Thymus (tissue), 11 donors: ENCODE results near the gene SLC41A3. TPM values are rescaled to one million over a fixed set of nuclear protein-coding genes. Genes with fewer than 3 reads are reported as not detected.
A peak's percentile ranks its signal among the peaks of the same experiment; 100 is the strongest.

Source experiments
- DNase-seq, 9 donors: peaks; one replicate each; pipeline ENCODE4 v3.0.0-alpha.2; 2013; ENCODE audit warnings: low spot score in 9 of 9, low read depth in 6 of 9, missing footprints in 1 of 9
- H3K27ac ChIP-seq, 2 donors: one replicate each; pipeline ENCODE4 v1.5.1; 2013; ENCODE audit warnings: control low read depth in 1 of 2, low read depth in 1 of 2, low read length in 1 of 2, mild to moderate bottlenecking in 1 of 2, moderate library complexity in 1 of 2
- H3K27me3 ChIP-seq, 2 donors: one replicate each; pipeline ENCODE4 v1.5.1; 2013; ENCODE audit warnings: low read length in 1 of 2; ENCODE audit not compliant: control insufficient read depth in 2 of 2, insufficient read depth in 1 of 2
- H3K36me3 ChIP-seq, 2 donors: one replicate each; pipeline ENCODE4 v1.5.1; 2013; ENCODE audit warnings: low read length in 1 of 2, mild to moderate bottlenecking in 1 of 2, moderate library complexity in 1 of 2; ENCODE audit not compliant: control insufficient read depth in 2 of 2, insufficient read depth in 2 of 2
- H3K4me1 ChIP-seq, 2 donors: one replicate each; pipeline ENCODE4 v1.5.1; 2013; ENCODE audit warnings: low read length in 2 of 2; ENCODE audit not compliant: control insufficient read depth in 2 of 2, insufficient read depth in 2 of 2
- H3K4me3 ChIP-seq, 2 donors: one replicate each; pipeline ENCODE4 v1.5.1; 2013; ENCODE audit warnings: low read length in 2 of 2, control low read depth in 1 of 2, mild to moderate bottlenecking in 1 of 2
- H3K9me3 ChIP-seq, 2 donors: one replicate each; pipeline ENCODE4 v1.5.1; 2013; ENCODE audit warnings: low read length in 1 of 2, mild to moderate bottlenecking in 1 of 2; ENCODE audit not compliant: control insufficient read depth in 2 of 2, insufficient read depth in 1 of 2
- WGBS: extraction: QIAGEN DNeasy Blood & Tissue Kit; methylation state at CpG from one replicate; pipeline ENCODE4 v1.1.7; 2013; 5-methylcytosine and 5-hydroxymethylcytosine counted together
- polyA plus RNA-seq: library from polyadenylated mRNA; stranded (reverse); fragments of 200-250 nt; gene quantifications from one replicate; pipeline ENCODE4 v1.2.3, GENCODE V29; 2013
- total RNA-seq: library from RNA; stranded (reverse); fragments of 120-200 nt; gene quantifications from one replicate; pipeline ENCODE4 v1.2.4, GENCODE V29; 2013
- donor health status: healthy.

Gene SLC41A3
- total and polyA plus RNA-seq, 2 donors, result 31.3 to 33.5 TPM

DNA sequence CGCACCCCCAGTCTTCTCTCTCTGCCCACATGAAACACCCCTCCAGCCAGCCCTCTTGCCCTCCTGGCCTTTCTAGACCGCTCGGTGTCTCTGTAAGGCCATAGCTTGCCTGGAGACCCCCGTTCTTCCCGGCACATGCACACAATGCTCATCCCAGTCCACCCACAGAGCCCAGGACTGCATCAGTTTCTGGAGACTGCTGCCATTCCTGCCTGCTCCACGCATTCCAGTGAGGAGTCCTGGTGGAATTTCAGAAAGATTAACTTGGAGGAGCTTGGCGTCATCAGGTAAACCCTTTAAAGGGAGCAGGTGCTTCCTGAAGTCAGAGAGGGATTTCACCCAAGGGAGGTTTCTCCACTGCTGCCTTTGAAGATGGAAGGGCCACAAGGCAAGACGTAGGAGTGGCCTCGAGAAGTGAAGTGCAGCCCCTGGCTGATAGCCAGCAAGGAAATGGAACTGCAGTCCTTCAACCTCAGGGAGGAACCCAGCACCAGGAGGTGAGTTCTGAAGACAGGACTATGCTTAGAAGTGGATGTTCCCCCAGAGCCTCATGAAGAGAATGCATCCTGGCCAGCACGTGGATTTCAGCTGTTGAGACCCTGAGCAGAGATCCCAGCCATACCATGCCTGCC lies 19.2 kb downstream of the SLC41A3 start:
- Histone ChIP-seq H3K27me3 (no peaks in the 10 kb centered on the region), H3K9me3 (no peaks in the 10 kb centered on the region), H3K4me3 (no peak overlapping the region), H3K36me3 (peaks cover 5 to 6% of the 10 kb centered on the region in 2 donors), H3K4me1 (peaks cover 6 to 19% of the 10 kb centered on the region in 2 donors), H3K27ac (no peak overlapping the region)
- no peak for DNase-seq
- WGBS, result 68% methylated on average over 10 of the region's 10 CpGs

GRCh38 chr3:126063358-126063965 lies 20.5 kb downstream of the SLC41A3 start:
- Histone ChIP-seq H3K4me1 (peaks cover 6 to 19% of the 10 kb centered on the region in 2 donors), H3K27me3 (no peaks in the 10 kb centered on the region), H3K9me3 (no peaks in the 10 kb centered on the region), H3K27ac (no peak overlapping the region), H3K4me3 (no peak overlapping the region), H3K36me3 (peaks cover 6 to 14% of the 10 kb centered on the region in 2 donors)
- DNase-seq, result peak in 3 of 9 donors; percentile 15 to 39 (median 32)
- WGBS, result 84% methylated on average over 8 of the region's 8 CpGs

DNA sequence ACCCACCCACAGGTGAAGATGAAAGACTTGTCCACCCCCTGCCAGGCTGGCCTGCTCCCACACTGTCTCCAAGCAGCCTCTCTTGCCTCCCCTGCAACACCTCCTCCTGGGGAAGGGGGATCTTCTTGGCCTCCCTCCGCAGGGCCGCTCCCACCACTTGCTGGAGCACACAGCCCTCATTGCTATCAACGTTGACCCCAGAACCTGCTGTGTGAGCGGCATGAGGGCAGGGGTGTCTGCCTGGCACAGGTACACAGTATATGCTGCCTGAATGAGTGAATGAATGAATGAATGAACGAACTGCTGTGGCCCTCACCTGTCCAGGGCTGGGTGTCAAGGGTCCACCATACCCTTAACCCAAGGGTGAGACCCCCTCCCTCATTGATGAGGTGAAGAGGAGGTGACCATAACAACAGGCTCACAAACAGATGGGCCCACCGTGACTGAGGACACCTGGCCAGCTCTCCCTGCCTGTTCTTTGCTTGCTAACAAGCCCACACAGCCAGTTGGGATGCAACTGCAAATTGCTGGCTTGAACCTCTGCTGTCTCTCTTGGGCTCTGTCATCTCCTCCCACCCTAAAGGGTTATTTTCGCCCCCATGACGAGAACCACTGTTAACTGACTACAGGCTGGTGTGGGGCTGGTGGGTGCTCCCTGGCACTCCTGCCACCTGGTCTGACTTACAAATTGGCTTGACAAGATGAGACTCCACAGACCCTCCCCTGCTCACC lies 22.5 kb downstream of the SLC41A3 start:
- Histone ChIP-seq H3K27ac (no peak overlapping the region), H3K27me3 (no peaks in the 10 kb centered on the region), H3K9me3 (no peaks in the 10 kb centered on the region), H3K36me3 (peaks cover 0 to 13% of the 10 kb centered on the region in 2 donors), H3K4me1 (peaks cover 6 to 19% of the 10 kb centered on the region in 2 donors), H3K4me3 (no peak overlapping the region)
- 96% methylated on average over 8 of the region's 8 CpGs for WGBS
- DNase-seq, result no peak

GRCh38 chr3:126060613-126061145 lies 23.2 kb downstream of the SLC41A3 start:
- Histone ChIP-seq H3K4me3 (no peak overlapping the region), H3K4me1 (peaks cover 6 to 19% of the 10 kb centered on the region in 2 donors), H3K36me3 (peaks cover 0 to 18% of the 10 kb centered on the region in 2 donors), H3K9me3 (no peaks in the 10 kb centered on the region), H3K27ac (no peak overlapping the region), H3K27me3 (no peaks in the 10 kb centered on the region)
- 97% methylated on average over 7 of the region's 7 CpGs for WGBS
- DNase-seq, result no peak

DNA sequence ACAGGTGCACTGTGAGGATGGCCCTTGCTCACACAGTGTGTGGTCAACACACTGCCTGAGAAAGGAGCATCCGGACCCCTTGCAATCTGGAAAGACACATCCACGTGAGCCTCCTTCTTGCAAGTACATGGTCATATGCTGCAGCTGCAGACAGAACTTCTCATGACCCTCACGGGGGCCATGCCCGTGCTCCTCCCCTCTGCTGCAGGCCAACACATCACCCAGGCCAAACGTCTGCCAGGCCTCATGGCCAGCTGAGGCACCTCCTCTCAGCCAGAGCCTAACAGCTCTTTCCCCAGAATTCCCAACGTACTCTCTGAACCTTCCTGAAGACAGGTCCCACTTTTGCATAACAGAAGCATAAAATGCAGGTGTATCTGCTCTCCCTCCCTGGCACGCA lies 25.3 kb downstream of the SLC41A3 start:
- no peak overlapping the region for H3K27ac ChIP-seq
- peaks cover 4 to 9% of the 10 kb centered on the region in 2 donors for H3K4me1 ChIP-seq
- H3K9me3 ChIP-seq, result no peaks in the 10 kb centered on the region
- no peak for DNase-seq
- H3K27me3 ChIP-seq, result no peaks in the 10 kb centered on the region
- WGBS, result 91% methylated on average over 7 of the region's 7 CpGs
- peaks cover 0 to 19% of the 10 kb centered on the region in 2 donors for H3K36me3 ChIP-seq
- H3K4me3 ChIP-seq, result no peak overlapping the region

GRCh38 chr3:126057936-126058335 lies 26.0 kb downstream of the SLC41A3 start:
- WGBS, result 99% methylated on average over 13 of the region's 13 CpGs
- H3K4me1 ChIP-seq, result peaks cover 0 to 5% of the 10 kb centered on the region in 2 donors
- DNase-seq, result no peak

GRCh38 chr3:126057501-126057819 lies 26.5 kb downstream of the SLC41A3 start:
- H3K36me3 ChIP-seq, result peaks cover 0 to 19% of the 10 kb centered on the region in 2 donors
- peaks cover 0 to 9% of the 10 kb centered on the region in 2 donors for H3K4me1 ChIP-seq
- H3K27me3 ChIP-seq, result no peaks in the 10 kb centered on the region
- 92% methylated on average over 10 of the region's 10 CpGs for WGBS
- DNase-seq, result no peak
- H3K4me3 ChIP-seq, result no peak overlapping the region
- H3K9me3 ChIP-seq, result no peaks in the 10 kb centered on the region
- H3K27ac ChIP-seq, result no peak overlapping the region

More at GRCh38 chr3:126057936-126058335, 26.0 kb downstream of the SLC41A3 start:
- no peaks in the 10 kb centered on the region for H3K9me3 ChIP-seq
- peaks cover 0 to 19% of the 10 kb centered on the region in 2 donors for H3K36me3 ChIP-seq
- H3K4me3 ChIP-seq, result no peak overlapping the region
- no peak overlapping the region for H3K27ac ChIP-seq
- H3K27me3 ChIP-seq, result no peaks in the 10 kb centered on the region

DNA sequence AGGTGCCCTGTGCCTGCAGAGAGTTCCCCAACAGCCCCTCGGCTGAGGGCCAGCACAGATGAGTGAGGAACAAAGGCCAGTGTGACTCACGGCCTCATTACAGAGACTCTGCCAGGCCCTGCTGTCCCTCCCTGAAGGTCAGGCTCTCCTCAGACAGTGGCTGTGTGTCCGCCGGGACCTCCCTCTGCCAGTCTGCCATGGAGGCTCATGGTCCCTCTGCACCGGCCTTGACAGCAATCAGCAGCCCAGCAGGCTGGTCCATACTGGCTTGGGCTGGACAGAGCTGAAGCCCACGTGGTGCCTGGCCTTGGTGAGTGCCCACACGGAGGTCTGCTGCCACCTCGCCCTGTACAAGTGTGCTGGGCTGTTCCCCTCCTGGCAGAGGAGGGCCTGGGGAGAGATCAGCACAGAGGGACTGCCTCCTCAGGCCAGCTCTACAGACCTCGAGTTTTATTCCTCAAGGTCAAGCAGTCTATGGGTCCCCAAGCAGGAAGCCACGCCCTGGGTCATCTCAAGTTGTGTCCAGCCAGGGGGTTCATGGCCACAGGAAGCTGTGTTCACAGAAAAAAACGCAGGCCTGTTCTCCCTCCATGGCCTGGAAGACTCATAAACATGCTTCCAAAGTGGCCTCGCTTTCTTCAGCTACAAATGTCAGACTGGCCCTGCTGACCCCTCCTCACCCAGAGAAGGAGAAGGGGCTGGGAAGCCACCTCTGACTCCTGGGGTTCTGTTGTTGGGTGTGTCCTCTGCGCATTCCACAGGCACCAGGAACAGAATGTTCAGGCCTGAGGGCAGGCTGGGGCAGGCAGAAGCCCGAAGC lies 27.0 kb downstream of the SLC41A3 start:
- no peak for DNase-seq
- Histone ChIP-seq H3K4me3 (no peak overlapping the region), H3K36me3 (peaks cover 0 to 19% of the 10 kb centered on the region in 2 donors), H3K27me3 (no peaks in the 10 kb centered on the region), H3K4me1 (peaks cover 0 to 15% of the 10 kb centered on the region in 2 donors), H3K9me3 (no peaks in the 10 kb centered on the region), H3K27ac (no peak overlapping the region)
- WGBS, result 92% methylated on average over 14 of the region's 14 CpGs
